GM18861 (cell line): ENCODE measurements around the gene SPRED2.

Experiments
- ATAC-seq: cut with Tn5 transposase; IDR thresholded peaks from one replicate; pipeline ENCODE4 v1.9.1; 2021; ENCODE audit not compliant: unreplicated experiment

SPRED2 gene

DNA sequence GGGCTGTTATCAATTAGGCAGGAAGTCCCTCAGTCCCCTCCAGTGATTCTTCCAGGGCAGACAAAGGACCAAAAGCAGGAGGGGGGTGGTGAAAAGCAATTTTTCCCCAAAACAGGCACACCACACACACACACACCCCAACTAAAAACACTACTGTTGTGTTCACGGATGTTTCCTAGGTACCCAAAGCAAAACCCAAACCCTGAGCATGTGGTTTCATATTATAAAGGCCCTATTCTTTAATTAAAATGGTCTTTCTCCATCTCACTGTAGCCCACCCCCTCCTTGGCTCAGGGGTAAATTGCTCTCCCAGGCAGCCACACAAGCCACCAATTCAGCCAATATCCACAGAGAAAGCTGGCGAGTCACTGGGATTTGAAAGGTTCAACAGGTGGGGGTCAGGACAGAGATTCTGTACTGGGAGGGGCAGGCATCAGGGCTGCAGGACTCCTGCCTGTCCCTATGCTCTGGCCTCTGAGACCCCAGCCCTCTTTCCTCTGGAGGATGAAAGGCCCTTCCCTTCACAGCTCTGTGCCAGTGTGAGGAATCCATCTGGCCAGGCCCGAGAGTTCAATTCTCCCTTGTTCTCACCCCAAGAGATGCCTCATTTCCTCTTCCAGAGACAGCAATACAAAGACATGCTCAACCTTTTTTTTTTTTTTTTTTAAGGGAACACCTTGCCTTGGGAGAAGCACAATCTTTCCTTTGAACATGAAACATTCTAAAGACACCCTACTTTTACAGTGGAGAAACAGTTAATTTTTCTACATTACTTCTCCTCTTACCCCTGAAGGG, 43.6 kb downstream of the SPRED2 start:
- no peak for ATAC-seq

DNA sequence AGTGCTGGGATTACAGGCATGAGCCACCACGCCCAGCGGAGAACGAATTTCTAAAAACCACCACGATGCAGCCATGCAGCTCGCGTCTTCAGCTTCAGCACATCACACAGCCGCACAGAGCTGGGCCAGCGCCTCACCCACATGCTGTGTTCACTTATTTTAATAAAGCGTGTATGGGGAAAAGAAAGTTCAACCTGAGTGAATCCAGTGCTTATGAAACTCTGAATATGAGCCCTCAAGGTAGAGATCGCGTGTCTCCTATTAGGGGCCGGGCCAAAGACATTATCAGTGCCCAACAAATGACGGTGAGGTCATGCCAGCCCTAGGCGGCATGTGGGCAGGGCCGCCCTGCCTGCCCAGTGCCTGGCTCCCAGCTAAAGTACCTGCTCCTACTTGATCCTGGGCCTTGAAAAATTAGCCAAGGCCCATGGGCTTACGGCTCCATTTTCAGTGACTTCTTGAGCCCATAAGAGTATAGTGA, 44.3 kb downstream of the SPRED2 start:
- ATAC-seq, result peak; percentile 74

DNA sequence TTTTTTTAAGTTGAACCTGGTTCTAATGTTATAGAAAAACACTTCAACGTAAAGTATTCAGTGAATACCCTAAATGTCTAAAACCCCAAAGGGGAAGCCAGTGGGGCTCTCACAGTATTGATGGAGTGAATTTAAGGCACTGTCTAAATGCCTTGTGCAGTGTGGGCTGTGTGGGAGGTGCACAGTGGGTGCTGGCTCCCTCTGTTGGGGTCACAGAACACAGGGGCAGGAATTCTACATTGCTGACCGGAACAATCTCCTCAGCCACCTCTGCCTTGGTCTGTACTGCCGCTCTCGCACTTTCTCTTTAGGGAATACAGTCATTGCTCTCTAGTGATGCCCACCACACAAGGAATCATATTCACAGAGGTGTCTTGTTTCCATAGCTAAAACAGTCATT, 45.4 kb downstream of the SPRED2 start:
- no peak for ATAC-seq

DNA sequence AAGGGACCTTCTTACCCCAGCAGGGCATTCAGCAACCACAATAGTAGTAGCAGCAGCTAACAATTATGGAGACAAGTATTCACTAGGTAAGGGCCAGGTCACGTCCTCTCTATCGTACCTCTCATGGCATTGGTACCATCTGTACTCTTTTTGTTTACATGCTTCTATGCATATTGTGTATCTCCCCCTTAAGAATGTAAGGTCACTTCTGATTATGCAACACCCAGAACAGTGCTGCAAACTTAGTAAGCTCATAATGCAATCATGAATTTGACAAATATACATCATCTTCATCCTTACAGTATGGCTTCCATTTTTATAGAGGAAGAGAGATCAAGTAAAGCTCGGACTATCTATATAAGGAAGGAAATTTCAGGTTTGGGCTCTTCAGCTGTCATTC, 46.1 kb downstream of the SPRED2 start:
- ATAC-seq, result no peak

DNA sequence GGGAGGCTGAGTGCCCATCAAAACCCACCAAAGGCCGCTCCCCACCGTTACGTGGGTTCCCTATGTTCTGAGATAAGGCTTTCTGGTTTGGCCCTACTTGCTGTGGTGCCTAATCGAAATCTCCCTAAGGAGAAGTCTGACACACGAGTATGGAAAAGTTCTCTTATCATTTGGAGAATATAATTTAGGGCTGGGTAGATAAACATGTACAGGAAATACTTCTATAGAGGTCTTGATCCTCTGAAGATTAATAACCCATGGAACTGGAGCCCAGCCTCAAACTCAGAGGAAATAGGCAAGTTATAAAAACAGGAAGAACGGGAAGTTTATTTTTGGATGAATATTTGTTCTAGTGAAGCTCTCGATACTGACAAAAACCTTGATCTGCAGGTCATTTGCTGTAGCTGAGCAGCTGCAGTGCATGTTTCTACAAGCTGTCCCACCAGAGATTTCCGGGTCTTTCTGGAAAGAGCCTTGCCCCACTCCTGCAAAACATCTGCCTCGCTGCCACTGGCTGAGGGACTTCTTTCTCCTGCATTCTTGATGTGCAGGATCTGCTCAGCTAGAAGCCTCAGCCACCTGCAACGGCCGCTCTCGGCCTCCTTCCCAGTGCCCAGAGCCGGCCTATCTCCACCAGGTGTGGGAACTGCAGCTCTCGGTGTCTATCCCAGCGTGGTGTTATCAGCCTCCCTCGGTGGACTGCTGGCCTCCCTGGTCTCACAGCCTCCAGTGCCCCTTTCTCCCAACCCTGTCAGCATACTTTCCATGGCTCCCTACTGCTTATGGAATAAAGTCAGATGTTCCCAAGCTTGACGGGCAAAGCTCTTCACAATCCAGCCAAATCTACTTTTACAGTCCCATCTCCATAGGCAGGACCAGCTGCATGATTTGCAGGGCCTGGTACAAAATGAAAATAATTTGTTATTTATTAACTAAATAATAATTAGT, 48.6 kb downstream of the SPRED2 start:
- no peak for ATAC-seq

DNA sequence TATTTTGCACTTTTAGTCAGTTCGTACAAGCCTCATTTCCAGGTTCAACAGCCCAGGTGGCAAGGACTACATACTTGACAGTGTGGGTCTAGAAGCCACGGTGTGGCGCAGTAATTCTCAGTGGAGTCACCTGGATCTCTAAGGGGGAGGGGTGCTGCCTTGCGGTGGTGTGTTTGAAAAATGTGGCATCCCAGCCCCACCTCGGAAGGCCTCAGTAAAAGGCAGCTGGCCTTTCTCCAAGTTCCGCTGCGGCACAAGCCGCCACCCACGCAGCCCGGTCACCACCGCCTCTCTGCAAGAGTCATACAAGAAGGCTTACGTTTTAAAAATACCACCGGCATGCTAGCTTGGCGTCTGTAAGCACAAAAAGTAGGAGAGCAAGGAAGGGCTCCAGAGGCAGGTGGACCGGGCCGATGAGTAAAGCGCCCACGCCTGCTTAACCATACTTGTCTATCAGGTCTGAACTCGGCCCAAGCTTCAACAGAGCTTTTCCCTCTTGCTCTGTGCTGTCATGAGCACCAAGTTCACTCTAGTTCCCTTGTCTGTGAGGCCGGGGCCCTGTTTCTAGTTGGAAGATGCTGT, 49.5 kb downstream of the SPRED2 start:
- peak; percentile 70 for ATAC-seq

DNA sequence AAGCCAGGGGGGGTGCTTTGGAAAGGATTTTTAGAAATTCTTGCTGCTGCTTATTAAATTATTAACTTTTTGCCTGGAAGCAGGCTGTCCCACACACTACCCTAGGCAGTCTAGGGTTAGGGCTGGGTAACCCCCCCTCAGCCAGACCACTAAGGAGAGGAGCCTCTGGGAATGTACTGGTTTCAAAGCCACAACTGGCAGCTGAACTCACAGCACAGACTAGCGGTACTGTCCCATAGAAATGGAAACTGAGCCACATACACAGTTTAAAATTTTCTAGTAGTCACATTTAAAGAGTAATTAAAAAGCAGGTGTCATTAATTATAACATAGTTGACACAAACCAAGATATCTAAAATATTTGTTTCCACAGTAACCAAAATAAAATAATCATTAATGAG, 50.1 kb downstream of the SPRED2 start:
- ATAC-seq, result no peak

DNA sequence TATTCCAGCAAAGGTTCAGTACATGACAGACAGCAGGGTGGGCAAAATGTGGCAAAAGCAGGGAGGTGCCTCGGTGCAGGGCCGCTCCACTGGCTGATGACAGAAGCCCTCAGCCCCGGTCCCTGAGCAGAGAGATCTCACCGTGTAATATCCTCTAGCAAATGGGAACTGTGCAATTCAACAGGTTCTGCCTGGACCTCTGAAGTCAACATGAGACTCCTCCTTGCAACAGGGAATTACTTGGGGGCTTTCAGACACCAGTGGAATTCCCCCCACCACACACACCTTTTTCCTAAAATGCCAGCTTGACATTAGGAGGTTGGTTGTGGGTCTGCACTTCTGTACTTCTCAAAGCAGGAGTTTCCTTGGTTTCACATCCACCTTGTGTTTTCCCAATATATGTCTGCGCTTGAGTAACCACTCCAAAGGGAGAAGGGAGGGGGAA, 50.8 kb downstream of the SPRED2 start:
- ATAC-seq, result no peak

DNA sequence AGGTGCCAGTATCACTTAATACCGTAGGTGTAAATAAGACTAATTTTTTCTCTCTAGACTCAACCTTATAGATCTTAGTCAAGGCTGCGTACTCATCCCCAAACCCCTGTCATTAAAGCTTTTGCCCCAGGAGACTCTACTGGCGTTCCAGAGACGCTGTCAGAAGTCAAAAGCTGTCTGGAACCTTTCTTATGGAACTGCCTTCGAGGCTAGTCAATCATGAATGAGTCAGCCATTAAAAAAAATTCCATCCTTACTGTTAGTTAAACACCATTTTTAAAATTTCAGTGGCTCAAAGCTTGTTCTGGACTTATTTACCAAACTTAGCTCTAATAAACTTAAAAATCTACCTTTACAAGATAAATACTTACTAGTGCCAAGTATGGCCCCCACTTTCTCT, 52.1 kb downstream of the SPRED2 start:
- no peak for ATAC-seq

DNA sequence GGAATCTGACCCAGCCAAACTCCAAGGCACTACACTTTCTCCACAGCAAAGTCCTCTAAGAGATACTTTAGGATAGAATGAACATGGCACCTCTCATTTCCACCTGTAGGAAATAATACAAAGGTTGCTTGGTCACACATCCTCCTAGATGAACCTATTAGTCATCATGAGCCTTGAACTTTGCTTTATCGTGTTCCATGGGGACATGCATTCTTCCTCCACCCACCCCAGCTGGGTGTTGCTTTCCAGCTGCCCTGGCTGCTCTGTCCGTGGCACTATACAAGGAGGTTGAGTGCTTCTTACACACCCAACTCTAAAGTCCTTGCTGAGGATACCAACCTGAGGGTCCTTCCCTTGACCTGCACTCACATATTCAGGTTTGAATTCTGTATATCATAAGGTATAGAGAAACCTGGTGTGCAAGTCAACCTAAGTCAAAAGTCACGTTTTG, 52.7 kb downstream of the SPRED2 start:
- no peak for ATAC-seq

DNA sequence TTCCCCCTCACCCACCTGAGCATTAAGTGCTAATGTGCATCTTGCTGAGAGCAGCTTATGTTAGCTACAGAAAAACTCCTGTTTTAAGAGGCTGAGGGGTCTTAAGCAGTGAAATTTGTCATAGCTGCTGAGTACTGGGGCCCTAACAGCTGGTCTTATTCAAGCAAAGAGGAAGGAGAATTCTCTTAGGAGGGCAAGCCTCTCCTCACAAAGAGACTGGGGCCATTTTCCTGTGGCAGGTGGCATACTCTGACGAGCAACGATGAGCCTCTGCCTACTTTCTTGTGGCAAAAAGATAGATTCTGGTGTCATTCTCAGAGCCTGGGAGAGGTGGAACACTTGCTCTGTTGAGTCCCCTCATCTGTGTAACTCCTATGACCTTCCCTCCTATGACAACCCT, 53.2 kb downstream of the SPRED2 start:
- ATAC-seq, result no peak

DNA sequence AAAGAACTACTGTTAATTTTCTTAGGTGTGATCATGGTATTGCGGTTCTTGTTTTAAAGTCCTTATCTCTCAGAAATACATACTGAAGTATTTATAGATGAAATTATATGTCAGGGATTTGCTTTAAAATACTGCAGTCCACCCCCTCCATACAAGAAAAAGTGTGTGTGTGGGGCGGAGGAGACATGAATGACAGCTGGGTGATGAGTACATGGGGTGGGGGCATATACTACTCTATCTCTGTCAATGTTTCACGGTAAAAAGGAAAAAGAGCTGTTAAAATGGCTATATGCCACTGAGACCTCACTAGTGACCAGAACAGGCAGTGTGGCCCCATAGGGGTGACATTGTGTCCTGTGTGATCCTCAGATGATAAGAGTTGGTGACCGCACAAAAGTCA, 54.1 kb downstream of the SPRED2 start:
- no peak for ATAC-seq

DNA sequence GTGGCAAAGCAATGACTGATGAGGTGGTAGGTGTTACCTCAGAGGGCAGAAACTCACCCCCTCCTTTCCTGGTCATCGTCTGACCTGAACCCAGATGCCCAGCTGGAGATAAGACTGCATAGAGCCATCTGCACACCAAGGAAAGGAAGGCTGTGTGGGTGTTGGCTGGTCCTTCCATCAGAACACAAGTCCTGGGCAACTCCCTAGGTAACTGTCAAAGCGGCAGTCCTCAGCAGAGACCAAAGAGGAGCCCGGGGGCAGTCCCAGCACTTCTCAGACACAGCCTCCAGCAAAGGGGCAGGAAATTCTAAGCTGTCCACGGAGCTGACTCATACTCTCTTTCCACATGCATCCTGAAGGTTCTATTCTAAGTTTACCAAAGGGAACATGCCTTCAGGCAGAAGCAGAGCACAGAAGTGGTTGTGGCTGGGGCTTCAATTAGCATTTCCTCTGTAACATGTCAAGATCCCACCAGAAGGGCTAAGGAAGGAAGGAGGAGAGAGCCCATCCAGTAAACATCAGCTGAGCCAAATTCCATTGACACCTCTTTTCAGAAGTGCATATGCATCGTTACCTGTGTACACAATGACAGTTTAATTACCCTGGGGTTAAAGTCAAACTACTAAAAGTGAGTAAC, 54.7 kb downstream of the SPRED2 start:
- ATAC-seq, result no peak

DNA sequence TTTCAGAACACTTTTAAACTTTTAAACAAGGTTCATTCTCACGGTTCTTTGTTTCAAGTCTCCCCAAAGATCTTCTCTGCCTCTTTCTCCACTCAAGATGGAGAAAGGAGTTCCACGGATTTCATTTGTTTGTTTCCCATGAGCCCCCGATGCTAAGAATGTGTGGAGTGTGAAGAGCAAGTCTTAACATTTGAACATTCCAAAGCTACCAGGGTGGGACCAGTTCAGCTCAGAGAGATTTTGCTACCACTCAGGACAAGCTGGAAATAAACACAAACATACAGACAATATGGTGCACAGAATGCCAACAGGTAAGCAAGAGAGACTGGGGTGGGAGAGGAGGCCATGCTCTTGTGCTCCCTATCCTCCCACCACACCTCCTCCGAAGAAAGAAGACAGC, 56.7 kb downstream of the SPRED2 start:
- no peak for ATAC-seq

DNA sequence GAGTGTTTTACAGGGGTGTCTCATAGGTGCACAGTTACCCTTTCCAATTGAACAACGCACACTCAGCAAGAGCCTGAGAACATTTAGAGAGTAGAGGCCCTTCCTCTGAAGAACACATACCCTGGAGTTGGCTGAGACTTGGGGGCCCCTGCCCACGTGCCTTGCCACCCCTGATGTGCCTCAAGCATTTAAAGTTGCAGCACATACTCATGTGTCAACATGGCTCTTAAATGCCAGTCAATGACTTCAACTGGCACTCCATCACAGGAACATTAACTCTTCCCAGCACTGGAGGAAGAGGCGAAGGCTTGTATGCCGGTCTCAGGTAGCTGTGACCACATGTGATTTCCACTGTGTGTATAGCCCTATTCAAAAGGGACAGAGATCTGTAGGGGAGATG, 57.4 kb downstream of the SPRED2 start:
- no peak for ATAC-seq

DNA sequence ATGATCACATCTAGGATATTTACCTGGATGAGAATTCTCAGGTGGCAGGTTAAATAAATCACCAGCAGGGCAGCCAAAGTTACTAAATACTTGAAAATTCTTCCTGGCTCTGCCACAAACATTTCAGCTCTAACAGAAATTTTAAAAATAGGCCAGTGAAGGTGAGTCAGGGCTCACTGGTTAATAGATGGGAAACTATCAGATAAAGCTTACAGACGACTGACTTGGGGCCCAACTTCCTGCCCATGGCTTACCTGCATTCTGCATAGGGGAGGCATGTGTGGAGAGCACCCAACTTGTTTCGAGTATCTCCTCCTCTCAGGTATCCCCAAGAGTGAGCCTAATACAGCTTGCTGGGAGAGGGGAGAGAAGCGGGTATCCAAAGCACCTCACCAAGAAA, 57.8 kb downstream of the SPRED2 start:
- no peak for ATAC-seq

DNA sequence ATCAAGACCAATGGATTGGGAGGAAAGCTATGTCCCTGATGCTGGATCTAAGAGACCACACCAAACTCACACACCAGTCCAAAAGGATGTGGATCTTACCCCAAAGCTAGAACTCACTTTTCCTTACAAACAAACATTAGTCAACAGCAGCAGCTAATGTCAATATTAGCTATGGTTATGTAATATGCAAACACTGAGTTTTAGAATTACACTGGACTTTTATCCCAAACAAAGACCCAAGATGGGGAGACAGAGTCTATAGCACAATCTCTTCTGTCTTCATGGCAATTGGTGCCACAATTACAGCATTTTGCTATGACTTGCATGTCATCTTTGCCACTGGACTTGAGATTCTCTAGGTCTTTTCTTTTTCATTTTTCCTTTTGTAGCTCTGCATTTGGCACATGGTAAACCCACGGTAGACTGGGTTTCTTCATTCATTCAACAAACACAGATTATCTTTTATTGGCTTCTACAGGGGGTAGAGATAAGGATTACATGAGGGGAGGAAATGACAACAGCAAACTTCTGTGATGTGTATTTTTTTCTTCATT, 59.0 kb downstream of the SPRED2 start:
- ATAC-seq, result no peak

DNA sequence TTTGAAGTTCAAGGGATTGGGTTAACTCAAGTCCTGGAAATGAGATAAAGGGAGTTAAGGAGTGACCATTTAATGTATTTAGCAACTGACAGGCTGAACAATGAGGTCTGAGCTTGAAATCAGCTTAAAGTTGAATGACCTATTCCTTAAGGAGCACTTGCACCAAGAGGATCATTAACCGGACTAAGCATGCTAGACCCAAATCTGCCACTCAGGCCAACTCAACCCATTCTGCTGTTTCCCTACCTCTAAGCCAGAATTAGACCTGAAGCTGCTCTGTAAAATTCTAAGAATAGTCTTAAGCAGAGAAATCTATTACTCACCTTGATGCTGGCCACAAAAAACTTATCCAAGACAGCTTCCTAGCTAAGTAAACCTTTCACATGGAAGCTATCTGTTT, 59.8 kb downstream of the SPRED2 start:
- no peak for ATAC-seq

DNA sequence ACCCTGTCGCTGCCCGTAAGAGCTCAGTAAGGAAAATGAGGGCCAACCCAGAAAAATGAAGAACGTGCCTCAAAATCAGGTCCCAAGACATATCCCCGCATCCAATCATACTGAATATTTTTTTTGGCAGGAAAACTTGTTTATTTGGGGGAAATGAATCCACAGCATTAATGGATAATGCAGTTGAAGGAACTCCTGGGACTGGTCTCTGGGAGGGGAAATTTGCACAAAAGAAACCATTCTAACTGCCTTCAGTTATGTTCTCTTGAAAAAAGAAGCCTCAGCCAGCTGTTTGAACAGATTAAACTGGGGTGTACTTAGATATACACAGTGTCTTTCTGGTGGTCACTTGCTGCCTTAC, 61.3 kb downstream of the SPRED2 start:
- ATAC-seq, result no peak

DNA sequence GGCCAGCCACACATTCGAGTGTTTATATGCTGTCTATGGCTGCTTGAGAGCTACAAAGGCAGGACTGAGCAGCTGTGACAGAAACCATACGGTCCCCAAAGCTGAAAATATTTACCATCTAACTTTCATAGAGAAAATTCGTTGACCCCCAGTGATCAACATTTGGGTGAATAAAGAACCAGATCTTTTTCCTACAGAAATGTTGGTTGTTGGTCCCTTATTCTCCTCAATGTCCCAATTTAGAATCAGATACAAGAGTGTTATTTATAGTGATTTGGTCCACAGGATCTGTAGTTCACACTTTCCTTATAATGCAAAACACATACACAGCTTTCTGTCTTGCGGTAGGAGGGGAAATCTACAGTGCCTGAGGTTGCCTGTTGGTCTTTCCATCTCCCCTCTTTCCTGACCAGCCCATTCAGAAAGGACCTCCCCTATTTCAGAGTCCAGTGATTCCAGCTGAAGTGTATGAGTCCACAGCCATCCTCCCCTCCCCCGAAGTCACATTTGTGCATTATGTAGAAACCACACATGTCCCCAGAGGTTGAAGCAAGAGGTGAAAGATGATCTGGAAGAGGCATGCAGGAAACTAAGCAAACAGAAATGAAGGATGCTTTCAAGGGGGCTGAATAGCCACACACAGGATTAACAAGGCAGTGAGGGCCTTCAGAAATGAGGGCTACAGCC, 61.9 kb downstream of the SPRED2 start:
- ATAC-seq, result peak; percentile 40
